CD1c-positive myeloid dendritic cell (primary cell): ENCODE results near the gene LST1.
"Not testable (repeated sequence)": the region's sequence is repeated elsewhere in the genome, so short reads cannot be mapped to it uniquely, and the experiment has no call there.

Experiments
- DNase-seq: peaks from one replicate; pipeline ENCODE4 v3.0.0-alpha.2; 2016; ENCODE audit errors: extremely low spot score

The LST1 gene

GRCh38 chr6:31580807-31581433 lies 5.2 kb upstream of the LST1 start:
- peak; percentile 89 for DNase-seq

GRCh38 chr6:31581434-31582229 lies 4.4 kb upstream of the LST1 start:
- no peak for DNase-seq

- DNase-seq = no peak
Observed at GRCh38 chr6:31582230-31582643, 3.8 kb upstream of the LST1 start, which contains the start of gene LTB. Gene LTB (minus strand): TSS chr6:31582424. CDS start chr6:31582417, 7 bp downstream.

- DNase-seq = peak; percentile 27
Observed at GRCh38 chr6:31585491-31585890, 586 bp upstream of the LST1 start.

GRCh38 chr6:31586599-31587281 lies 663 bp downstream of the LST1 start:
- DNase-seq = peak; percentile 81

- DNase-seq = peak; percentile 24
Observed at GRCh38 chr6:31587791-31588777, 2.0 kb downstream of the LST1 start.

- peak; percentile 62 for DNase-seq
Observed at GRCh38 chr6:31588871-31589650, 3.0 kb downstream of the LST1 start.

GRCh38 chr6:31590691-31591090 lies 4.6 kb downstream of the LST1 start:
- DNase-seq = not testable (repeated sequence)

GRCh38 chr6:31592396-31592771 lies 6.3 kb downstream of the LST1 start:
- no peak for DNase-seq

- DNase-seq = peak; percentile 68
Observed at GRCh38 chr6:31597006-31597405, 10.9 kb downstream of the LST1 start.

- no peak for DNase-seq
Observed at GRCh38 chr6:31607317-31607716, 21.2 kb downstream of the LST1 start.

GRCh38 chr6:31609519-31610406 lies 23.7 kb downstream of the LST1 start:
- no peak for DNase-seq

GRCh38 chr6:31610968-31611367 lies 24.9 kb downstream of the LST1 start:
- no peak for DNase-seq

- DNase-seq = peak; percentile 76
Observed at GRCh38 chr6:31614075-31614619, 28.1 kb downstream of the LST1 start.

- DNase-seq = peak; percentile 78
Observed at GRCh38 chr6:31614684-31615578, 28.9 kb downstream of the LST1 start, which contains the start of gene AIF1. Gene AIF1 (plus strand): TSS chr6:31615234. CDS start chr6:31615330, 96 bp downstream.

- DNase-seq = peak; percentile 34
Observed at GRCh38 chr6:31615748-31616147, 29.7 kb downstream of the LST1 start.

GRCh38 chr6:31617010-31617409 lies 30.9 kb downstream of the LST1 start:
- no peak for DNase-seq
